Measurements from ENCODE around the gene TUBB4B.

- TF ChIP-seq EZH2 (IDR thresholded peaks at IDR 0.05; ENCODE audit: insufficient read depth, poor library complexity, severe bottlenecking), result no peak
- TF ChIP-seq EZH2phosphoT487 (IDR thresholded peaks at IDR 0.05; ENCODE audit: insufficient read depth, low read depth), result no peak
These were observed 19.5 kb upstream of the TUBB4B start for GRCh38 chr9:137221506-137222111.
